GM21717 (cell line): ENCODE results near the gene MYO1F.

ENCODE experiments used
- ATAC-seq: cut with Tn5 transposase; IDR thresholded peaks from one replicate; pipeline ENCODE4 v1.9.1; 2021; ENCODE audit warnings: mild to moderate bottlenecking, moderate library complexity; ENCODE audit not compliant: unreplicated experiment

The MYO1F gene

GRCh38 chr19:8473648-8474476, 103.4 kb downstream of the MYO1F start:
- no peak for ATAC-seq
